Mesothelial cell of epicardium (in vitro differentiated cells): ENCODE results near the gene TENT5C. TPM values are rescaled to one million over a fixed set of nuclear protein-coding genes. Genes with fewer than 3 reads are reported as not detected.

ENCODE experiments used
- DNase-seq, 2 experiments: peaks; one replicate each; pipeline ENCODE4 v3.0.0; 2021; ENCODE audit warnings: low spot score in 2 of 2; ENCODE audit not compliant: unreplicated experiment in 2 of 2
- H3K27ac Mint-ChIP-seq: 2 replicates; pipeline ENCODE4 v1.8.0; 2021; ENCODE audit warnings: mixed read lengths
- H3K27me3 Mint-ChIP-seq: 2 replicates; pipeline ENCODE4 v1.8.0; 2021; ENCODE audit warnings: low read depth, mixed read lengths
- H3K36me3 Mint-ChIP-seq: 2 replicates; pipeline ENCODE4 v1.8.0; 2021; ENCODE audit warnings: mixed read lengths
- H3K4me1 Mint-ChIP-seq: 2 replicates; pipeline ENCODE4 v1.8.0; 2021; ENCODE audit warnings: mixed read lengths
- H3K4me3 Mint-ChIP-seq: 2 replicates; pipeline ENCODE4 v1.8.0; 2021; ENCODE audit warnings: mild to moderate bottlenecking, moderate library complexity, mixed read lengths
- H3K9me3 Mint-ChIP-seq: 2 replicates; pipeline ENCODE4 v1.8.0; 2021; ENCODE audit warnings: mixed read lengths
- CTCF ChIP-seq: fragments of 200-600 bp; sonication (generic); IDR thresholded peaks from one replicate; pipeline ENCODE4 v1.5.0; 2021; ENCODE audit warnings: antibody characterized with exemption; ENCODE audit not compliant: unreplicated experiment
- total RNA-seq: library from RNA; stranded (reverse); gene quantifications from 3 replicates; pipeline ENCODE4 v1.2.1, GENCODE V29; 2021

TENT5C gene
- total RNA-seq, 1 donor from 2014 or later: 0.31 TPM

- DNase-seq: peak in 1 of 2 experiments; percentile 20
- Mint-ChIP-seq H3K4me1 (peaks cover 10% of the 10 kb centered on the region), H3K27ac (no peak overlapping the region), H3K4me3 (no peak overlapping the region), H3K36me3 (no peaks in the 10 kb centered on the region), H3K27me3 (no peaks in the 10 kb centered on the region), H3K9me3 (no peaks in the 10 kb centered on the region)
- no peak for TF ChIP-seq CTCF
Measured at GRCh38 chr1:117574161-117574835, 31.6 kb upstream of the TENT5C start.

- Mint-ChIP-seq H3K4me3 (no peak overlapping the region), H3K27ac (no peak overlapping the region), H3K36me3 (no peaks in the 10 kb centered on the region), H3K9me3 (no peaks in the 10 kb centered on the region), H3K27me3 (no peaks in the 10 kb centered on the region), H3K4me1 (peaks cover 4% of the 10 kb centered on the region)
- peak in 1 of 2 experiments; percentile 17 for DNase-seq
- TF ChIP-seq CTCF: no peak
Measured at GRCh38 chr1:117575586-117576225, 30.1 kb upstream of the TENT5C start.

- Mint-ChIP-seq H3K9me3 (no peaks in the 10 kb centered on the region), H3K4me3 (no peak overlapping the region), H3K36me3 (no peaks in the 10 kb centered on the region), H3K4me1 (peaks cover 2% of the 10 kb centered on the region), H3K27me3 (no peaks in the 10 kb centered on the region), H3K27ac (no peak overlapping the region)
- no peak for TF ChIP-seq CTCF
- peak in 1 of 2 experiments; percentile 13 for DNase-seq
Measured at GRCh38 chr1:117576236-117576635, 29.6 kb upstream of the TENT5C start.

- no peaks in the 10 kb centered on the region for H3K27me3 Mint-ChIP-seq
- no peaks in the 10 kb centered on the region for H3K4me1 Mint-ChIP-seq
- H3K9me3 Mint-ChIP-seq: no peaks in the 10 kb centered on the region
- H3K27ac Mint-ChIP-seq: no peak overlapping the region
- DNase-seq: no peak
- no peak for TF ChIP-seq CTCF
- H3K36me3 Mint-ChIP-seq: no peaks in the 10 kb centered on the region
- no peak overlapping the region for H3K4me3 Mint-ChIP-seq
Measured at GRCh38 chr1:117577191-117577885, 28.5 kb upstream of the TENT5C start.

GRCh38 chr1:117578466-117578865, 27.4 kb upstream of the TENT5C start:
- TF ChIP-seq CTCF: no peak
- H3K4me3 Mint-ChIP-seq: no peak overlapping the region
- H3K36me3 Mint-ChIP-seq: no peaks in the 10 kb centered on the region
- H3K27ac Mint-ChIP-seq: no peak overlapping the region
- H3K4me1 Mint-ChIP-seq: no peaks in the 10 kb centered on the region
- no peak for DNase-seq
- H3K27me3 Mint-ChIP-seq: no peaks in the 10 kb centered on the region
- no peaks in the 10 kb centered on the region for H3K9me3 Mint-ChIP-seq
